Ecto neural progenitor cell (in vitro differentiated cells): ENCODE measurements around the gene ENO4.

Source experiments
- DNase-seq: peaks from one replicate; pipeline ENCODE4 v3.0.0-alpha.2; 2018; ENCODE audit warnings: low spot score

The ENO4 gene

DNA sequence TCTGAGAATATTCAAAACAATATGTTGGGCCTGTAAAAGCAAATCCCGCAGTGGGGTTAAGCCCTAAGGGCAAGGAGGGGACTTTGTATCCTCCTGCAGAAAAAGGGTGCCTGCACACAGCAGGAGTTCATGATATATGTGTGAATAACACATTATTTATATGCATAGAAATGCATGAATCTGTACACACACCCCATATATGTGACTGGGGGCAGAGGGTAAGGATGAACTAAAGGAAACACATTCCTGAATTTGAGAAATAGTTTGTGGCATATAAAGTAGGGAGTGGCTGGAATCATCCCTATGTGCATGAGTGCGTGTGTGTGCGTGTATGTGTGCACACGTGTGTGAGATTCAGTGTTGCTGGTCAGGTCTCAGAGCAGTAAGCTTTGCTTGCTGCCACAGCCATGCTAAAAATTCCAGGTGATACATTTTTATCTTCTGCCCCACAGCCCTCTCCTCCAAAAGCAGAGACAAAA is 18.9 kb downstream of the ENO4 start:
- no peak for DNase-seq

DNA sequence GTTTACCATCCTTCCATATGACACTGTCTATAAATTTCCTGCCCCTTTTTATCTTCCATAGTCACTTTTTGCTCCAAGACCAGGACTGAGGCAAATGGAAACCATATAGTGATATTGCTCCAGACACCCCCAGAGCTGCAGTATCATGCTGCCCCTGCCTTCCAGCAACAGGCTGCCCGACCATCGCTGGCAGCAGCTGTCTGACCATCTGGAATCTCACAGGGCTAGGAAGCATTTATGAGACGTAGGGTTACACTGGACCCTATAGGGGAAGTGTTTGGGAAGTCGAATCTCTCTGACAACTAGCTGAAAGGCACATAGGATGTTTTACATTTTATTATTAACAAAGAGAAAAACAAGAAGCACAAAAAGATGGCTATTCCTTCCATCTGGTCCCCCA is 19.4 kb downstream of the ENO4 start:
- DNase-seq = no peak

DNA sequence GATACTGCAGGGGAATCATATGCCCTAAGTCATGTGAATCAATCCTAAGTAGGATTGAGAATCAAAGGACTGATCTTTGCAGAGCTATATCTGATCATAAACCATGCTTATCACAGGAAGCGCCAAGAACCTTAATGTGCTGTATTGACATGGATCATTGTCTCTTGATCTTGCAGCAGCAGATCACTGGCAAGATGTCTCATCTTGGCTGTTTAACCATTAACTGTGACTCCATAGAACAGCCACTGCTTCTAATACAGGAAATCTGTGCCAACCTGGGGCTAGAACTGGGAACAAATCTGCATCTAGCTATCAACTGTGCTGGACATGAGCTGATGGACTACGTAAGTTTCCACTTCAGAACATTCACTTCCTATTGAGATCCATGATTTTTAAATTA is 21.6 kb downstream of the ENO4 start:
- DNase-seq = no peak

GRCh38 chr10:116873134-116873533 is 23.8 kb downstream of the ENO4 start:
- DNase-seq = no peak

GRCh38 chr10:116875897-116876296 is 26.6 kb downstream of the ENO4 start:
- no peak for DNase-seq

- DNase-seq = no peak
These were observed 28.1 kb downstream of the ENO4 start for GRCh38 chr10:116877391-116877790.

DNA sequence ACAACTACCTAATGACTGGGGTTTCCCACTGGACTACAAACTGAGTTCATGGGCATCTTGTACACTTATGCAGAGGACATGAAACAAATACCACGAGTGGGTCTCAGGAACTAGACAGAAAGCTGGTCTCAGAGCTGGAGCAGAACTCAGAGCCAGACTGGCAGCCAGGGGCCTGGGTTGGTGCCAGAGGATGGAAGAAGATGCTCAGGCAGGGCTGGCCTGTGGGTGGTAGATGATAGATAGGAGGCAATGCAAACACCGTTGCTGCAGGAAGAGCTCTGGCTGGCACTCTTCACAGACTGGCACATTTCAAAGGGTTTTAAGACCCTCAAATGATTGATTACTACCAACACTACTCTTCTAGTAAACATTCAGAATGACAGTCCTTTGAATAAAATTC is 28.8 kb downstream of the ENO4 start:
- DNase-seq = no peak

DNA sequence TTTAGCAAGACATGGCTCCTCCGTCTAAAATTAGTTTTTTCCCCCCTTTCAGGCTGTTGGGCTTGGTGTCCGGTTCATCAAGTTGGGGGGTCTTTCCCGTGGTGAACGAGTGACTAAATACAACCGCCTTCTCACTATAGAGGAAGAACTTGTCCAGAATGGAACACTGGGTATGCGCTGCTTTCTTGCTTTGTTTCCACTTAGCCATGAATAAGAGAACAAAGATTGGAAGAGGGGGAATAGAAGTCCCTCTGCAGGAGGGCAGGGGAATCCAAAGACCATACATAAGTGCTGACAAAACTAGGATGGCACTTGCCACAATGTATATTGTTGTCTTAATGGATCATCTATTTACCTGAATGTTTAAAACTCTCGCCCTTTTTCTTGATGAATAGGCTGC is 30.5 kb downstream of the ENO4 start:
- DNase-seq = no peak

DNA sequence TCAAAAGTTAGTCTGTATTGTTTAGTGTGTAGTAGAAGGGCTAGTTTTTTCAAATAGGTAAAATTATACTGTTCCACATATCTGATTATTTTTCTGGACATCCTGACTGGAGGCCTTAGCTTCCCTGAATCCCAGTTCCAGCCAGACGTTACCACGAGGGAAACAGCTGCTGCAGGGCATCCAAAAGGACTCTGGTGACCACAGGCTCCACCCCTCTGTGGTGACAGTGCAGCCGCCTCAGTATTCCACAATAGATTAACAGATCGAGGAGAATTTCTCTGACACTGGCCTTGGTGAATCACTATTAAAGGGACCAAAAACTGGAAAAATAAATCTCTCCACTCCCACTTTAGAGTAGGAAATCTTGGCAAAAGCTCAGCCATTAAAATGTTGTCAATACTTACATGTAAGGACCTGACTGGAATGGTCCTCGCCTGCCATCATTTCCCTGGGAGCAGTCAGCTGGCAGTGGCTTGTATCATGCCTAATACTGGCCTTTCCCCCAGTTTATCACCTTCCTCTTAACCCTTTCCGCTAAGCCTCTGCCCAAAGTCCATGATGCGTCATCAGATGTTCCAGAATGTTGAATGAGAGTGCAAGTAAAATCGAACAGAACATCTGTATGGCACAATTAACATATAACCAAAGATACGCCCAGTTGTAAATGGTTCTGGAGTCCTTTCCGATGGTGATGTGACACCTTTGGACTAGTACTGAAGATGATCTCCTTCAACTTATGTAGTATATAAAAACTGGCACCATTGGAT is 31.6 kb downstream of the ENO4 start:
- DNase-seq = no peak

- DNase-seq = no peak
These were observed 33.3 kb downstream of the ENO4 start for GRCh38 chr10:116882639-116883038.

DNA sequence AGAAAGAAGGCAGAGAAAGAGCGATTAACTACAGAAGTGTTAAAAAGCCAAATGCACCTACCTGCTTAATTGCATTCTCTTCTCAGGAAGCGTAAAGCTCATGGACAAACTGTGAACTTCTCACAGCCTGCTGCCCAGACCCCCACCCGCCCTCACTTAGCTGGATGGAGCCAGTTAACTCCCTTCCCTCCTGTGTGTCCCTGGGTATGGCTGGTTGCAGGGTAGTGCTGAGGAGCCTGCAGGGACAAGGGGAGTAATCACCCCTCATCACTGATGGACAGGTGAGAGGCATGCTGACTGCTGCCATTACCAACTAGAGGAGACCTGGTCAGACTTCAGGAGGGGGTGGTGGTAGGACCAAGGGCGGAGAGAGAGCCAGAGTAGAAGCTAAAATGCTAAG is 37.5 kb downstream of the ENO4 start:
- no peak for DNase-seq

GRCh38 chr10:116888380-116889055 is 39.2 kb downstream of the ENO4 start:
- DNase-seq = no peak

DNA sequence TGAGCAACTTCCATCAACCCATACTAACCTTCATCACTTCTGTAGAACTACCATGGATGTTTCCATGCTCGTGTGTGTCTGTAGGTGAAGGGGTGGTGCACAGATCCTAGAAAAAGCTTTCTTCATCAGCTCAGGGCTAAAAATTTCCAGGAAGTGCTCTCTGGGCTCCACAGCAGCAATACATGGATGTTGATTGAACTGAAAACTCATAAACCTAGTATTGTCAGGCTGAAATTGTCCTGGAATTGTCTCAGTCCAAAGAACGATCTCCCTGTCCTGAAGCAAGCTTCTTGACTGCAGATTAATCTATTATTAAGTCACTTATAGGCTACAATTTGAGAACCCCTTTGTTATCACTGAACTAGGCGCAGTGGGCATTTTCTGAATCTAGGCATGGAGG is 39.8 kb downstream of the ENO4 start:
- no peak for DNase-seq

DNA sequence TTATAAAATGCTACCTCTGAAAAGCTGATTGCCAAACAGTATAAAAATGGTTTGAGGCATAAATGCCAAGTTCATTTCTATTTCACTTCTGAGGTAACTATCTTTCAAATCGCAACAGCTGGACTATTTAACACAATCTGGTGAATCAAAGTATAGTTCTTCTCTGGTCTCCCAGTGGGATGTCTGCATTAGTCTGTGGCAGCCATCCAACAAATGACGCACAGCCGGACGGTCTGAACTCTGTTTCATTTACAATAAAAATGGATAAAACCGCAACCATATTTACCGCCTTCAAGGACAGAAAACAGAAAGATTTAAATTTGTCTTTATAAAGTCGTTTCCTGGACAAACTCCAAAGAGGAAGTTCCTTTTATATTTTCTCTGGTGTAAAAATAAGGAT is 41.9 kb downstream of the ENO4 start:
- DNase-seq = no peak

GRCh38 chr10:116892907-116893685 is 43.8 kb downstream of the ENO4 start:
- no peak for DNase-seq

GRCh38 chr10:116893686-116894037 is 44.4 kb downstream of the ENO4 start:
- no peak for DNase-seq

DNA sequence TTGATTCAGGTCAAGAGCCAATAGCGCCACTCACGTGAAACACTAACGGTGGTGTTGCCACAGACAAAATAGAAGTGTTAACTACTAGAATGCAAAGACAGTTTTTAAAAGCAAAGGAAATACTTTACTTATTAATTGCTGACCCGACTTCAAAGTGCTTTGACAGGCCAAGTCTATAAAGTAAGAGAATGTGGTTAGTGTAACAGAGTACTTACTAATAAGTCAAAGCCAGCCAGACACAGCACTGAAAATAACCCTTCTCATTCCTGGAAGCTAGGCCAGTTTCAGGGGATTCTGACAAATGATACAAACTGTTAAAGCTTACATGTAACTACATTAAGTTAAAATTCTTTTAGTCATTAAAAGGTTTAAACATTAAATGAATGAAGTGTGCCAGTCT is 50.3 kb downstream of the ENO4 start:
- DNase-seq = no peak

DNA sequence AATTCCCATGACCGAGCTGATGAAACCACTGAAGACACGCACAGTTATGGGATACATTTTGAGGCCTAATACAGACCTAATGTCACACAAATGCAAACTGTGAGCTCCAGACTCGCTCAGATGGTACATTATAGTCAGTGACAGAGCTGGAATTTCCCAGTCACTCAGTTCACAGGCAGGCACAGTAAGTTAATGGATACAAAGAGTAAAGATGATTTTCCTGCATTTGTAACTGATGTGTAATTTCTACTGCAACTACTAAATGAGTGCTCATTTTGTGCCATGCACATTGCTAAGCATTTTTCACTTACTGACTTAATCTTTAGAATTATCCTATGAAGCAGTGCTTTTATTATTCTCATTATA is 56.5 kb downstream of the ENO4 start:
- no peak for DNase-seq

- DNase-seq = no peak
These were observed 58.1 kb downstream of the ENO4 start for GRCh38 chr10:116907245-116907987.

DNA sequence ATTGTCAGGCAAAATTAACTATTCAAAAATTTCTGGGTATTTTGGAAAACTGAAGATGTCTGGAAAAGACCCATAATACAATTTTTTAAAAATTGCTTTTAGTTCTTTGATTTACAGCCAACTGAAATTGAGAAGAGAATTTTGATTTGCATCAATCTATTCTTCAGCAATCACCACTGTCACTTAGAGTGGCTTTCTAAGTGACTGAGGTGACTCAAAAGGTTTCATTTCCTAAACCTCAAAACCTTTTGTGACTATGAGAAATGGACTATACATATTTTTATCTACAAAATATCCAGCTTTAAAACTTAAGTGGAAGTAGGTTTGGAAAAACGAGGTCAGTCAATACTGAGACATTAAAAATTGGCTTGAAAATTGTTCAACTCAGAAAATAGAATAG is 60.0 kb downstream of the ENO4 start:
- DNase-seq = no peak

DNA sequence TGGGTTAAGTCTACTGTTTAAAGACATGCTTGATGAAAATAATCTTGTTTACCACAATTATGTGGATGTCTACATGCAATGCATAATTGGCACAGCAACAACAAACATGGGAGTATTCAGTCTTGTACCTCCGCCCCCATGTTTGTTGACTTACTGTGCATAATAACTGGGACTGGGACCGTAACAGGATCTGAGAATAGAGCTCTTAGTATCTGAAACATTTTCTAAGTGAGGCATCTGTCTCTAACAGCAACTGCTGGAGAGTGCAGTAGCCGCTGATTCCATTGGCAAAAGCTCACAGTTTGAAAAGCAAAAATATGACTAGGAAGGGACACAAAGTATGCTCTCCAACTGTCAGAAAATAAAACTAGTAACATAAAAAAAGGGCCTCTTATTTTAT is 61.6 kb downstream of the ENO4 start:
- DNase-seq = no peak

DNA sequence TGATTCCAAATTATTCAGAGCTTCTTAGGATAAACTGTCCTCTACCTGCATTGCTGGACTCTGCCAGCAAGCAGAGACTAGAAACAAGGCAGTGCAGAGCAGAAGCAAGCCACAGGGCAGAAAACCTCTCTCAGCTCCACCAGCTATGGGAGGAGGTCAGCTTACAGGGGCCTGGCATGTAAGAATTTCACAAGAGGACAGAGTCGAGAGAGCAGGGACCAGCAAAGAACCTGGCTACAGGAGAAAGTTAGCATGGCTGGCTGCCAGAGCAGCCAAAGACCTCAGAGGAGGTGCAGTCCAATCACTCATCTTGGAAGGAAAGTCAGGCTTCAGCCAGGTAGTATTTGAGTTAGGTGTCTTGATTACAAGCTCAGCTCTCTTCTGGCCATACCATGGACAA is 62.9 kb downstream of the ENO4 start:
- no peak for DNase-seq
